HEK293 (cell line): ENCODE data around the gene ZNF17.

ENCODE experiments used
- CTCF ChIA-PET: fragments of 350-600 bp; formaldehyde crosslinking; extraction: SDS; loops from one replicate; lab custom pipeline; 2021; ENCODE audit warnings: antibody characterized with exemption; lab: Yijun Ruan, JAX
- POLR2A ChIA-PET: fragments of 300-600 bp; formaldehyde crosslinking; extraction: SDS; loops from one replicate; lab custom pipeline; 2020; ENCODE audit warnings: antibody characterized with exemption, inconsistent platforms; lab: Yijun Ruan, JAX
- H3K27ac ChIP-seq: fragments of 200-500 bp; sonication (Bioruptor generic); 2 replicates; pipeline ENCODE4 v1.5.1; 2014; ENCODE audit warnings: low read depth, low read length, control low read depth, inconsistent platforms; ENCODE audit errors: extremely low read depth
- H3K36me3 ChIP-seq, 2 experiments: fragments of 200-500 bp in 1 of 2; sonication (Bioruptor generic) in 1 of 2; 1 replicate in 1 of 2; 2 replicates in 1 of 2; pipeline ENCODE4 v1.5.1; 2014 to 2017; ENCODE audit warnings: inconsistent platforms in 2 of 2, low read length in 2 of 2; ENCODE audit not compliant: control insufficient read depth in 2 of 2, insufficient read depth in 1 of 2
- H3K4me1 ChIP-seq: fragments of 200-500 bp; sonication (Bioruptor generic); 2 replicates; pipeline ENCODE4 v1.5.1; 2014; ENCODE audit warnings: mild to moderate bottlenecking, low read length, inconsistent platforms; ENCODE audit not compliant: control insufficient read depth, insufficient read depth
- H3K4me3 ChIP-seq: 2 replicates; pipeline ENCODE4 v1.5.1; 2011; ENCODE audit warnings: low read depth, mild to moderate bottlenecking, control low read depth, low read length, moderate library complexity
- H3K9me3 ChIP-seq: fragments of 200-500 bp; sonication (Bioruptor generic); 2 replicates; pipeline ENCODE4 v1.5.1; 2014; ENCODE audit warnings: low read depth, low read length, inconsistent platforms; ENCODE audit not compliant: control insufficient read depth, insufficient read depth
- BCL11A ChIP-seq: fragments of 450-650 bp; formaldehyde crosslinking; IDR thresholded peaks from 2 replicates; pipeline ENCODE4 v1.5.1; 2016; ENCODE audit warnings: low read depth, missing biosample characterization, missing genetic modification characterization
- KLF1 ChIP-seq: fragments of 450-650 bp; formaldehyde crosslinking; IDR thresholded peaks from 2 replicates; pipeline ENCODE4 v1.5.1; 2016; ENCODE audit warnings: missing biosample characterization, missing genetic modification characterization
- RBAK ChIP-seq: fragments of 450-650 bp; formaldehyde crosslinking; IDR thresholded peaks from 2 replicates; pipeline ENCODE4 v1.5.1; 2016; ENCODE audit warnings: missing biosample characterization, missing genetic modification characterization
- ZFP41 ChIP-seq: fragments of 450-650 bp; formaldehyde crosslinking; IDR thresholded peaks from 2 replicates; pipeline ENCODE4 v1.5.1; 2016; ENCODE audit warnings: missing biosample characterization, missing genetic modification characterization, borderline replicate concordance
- ZNF202 ChIP-seq: fragments of 450-650 bp; formaldehyde crosslinking; IDR thresholded peaks from 2 replicates; pipeline ENCODE4 v1.5.1; 2016; ENCODE audit warnings: missing biosample characterization, missing genetic modification characterization, borderline replicate concordance
- ZNF350 ChIP-seq: fragments of 450-650 bp; formaldehyde crosslinking; IDR thresholded peaks from 2 replicates; pipeline ENCODE4 v1.5.0; 2017; ENCODE audit warnings: missing biosample characterization, mild to moderate bottlenecking, missing genetic modification characterization
- ZNF404 ChIP-seq: fragments of 450-650 bp; formaldehyde crosslinking; IDR thresholded peaks from 2 replicates; pipeline ENCODE4 v1.5.1; 2017; ENCODE audit warnings: missing biosample characterization, missing genetic modification characterization
- ZNF561 ChIP-seq: fragments of 450-650 bp; IDR thresholded peaks from 2 replicates; pipeline ENCODE4 v1.5.1; 2018; ENCODE audit warnings: missing biosample characterization, missing genetic modification characterization, borderline replicate concordance
- ZNF596 ChIP-seq: fragments of 450-650 bp; IDR thresholded peaks from 2 replicates; pipeline ENCODE4 v1.5.0; 2018; ENCODE audit warnings: missing biosample characterization, mild to moderate bottlenecking, missing genetic modification characterization, moderate library complexity
- ZNF670 ChIP-seq: fragments of 450-650 bp; formaldehyde crosslinking; IDR thresholded peaks from 2 replicates; pipeline ENCODE4 v1.5.1; 2016; ENCODE audit warnings: missing biosample characterization, missing genetic modification characterization, low read depth
- ZNF701 ChIP-seq: fragments of 450-650 bp; formaldehyde crosslinking; IDR thresholded peaks from 2 replicates; pipeline ENCODE4 v1.5.1; 2016; ENCODE audit warnings: missing biosample characterization, missing genetic modification characterization
- TF ChIP-seq, protein P1 (sequence below): fragments of 450-650 bp; formaldehyde crosslinking; IDR thresholded peaks from 2 replicates; pipeline ENCODE4 v1.5.1; 2017; ENCODE audit warnings: missing biosample characterization, missing genetic modification characterization
- TF ChIP-seq, protein P2 (sequence below): fragments of 450-650 bp; formaldehyde crosslinking; IDR thresholded peaks from 2 replicates; pipeline ENCODE4 v1.5.1; 2016; ENCODE audit warnings: missing biosample characterization, missing genetic modification characterization
- TF ChIP-seq, protein P3 (sequence below): fragments of 450-650 bp; formaldehyde crosslinking; IDR thresholded peaks from 2 replicates; pipeline ENCODE4 v1.5.1; 2016; ENCODE audit warnings: missing biosample characterization, missing genetic modification characterization
- TF ChIP-seq, protein P4 (sequence below): fragments of 450-650 bp; formaldehyde crosslinking; conservative IDR thresholded peaks from 2 replicates; pipeline ENCODE4 v1.5.1; 2016; ENCODE audit warnings: low read depth, missing biosample characterization, missing genetic modification characterization
- TF ChIP-seq, protein P5 (sequence below): fragments of 450-650 bp; formaldehyde crosslinking; IDR thresholded peaks from 2 replicates; pipeline ENCODE4 v1.5.1; 2016; ENCODE audit warnings: missing biosample characterization, missing genetic modification characterization

Gene ZNF17

DNA sequence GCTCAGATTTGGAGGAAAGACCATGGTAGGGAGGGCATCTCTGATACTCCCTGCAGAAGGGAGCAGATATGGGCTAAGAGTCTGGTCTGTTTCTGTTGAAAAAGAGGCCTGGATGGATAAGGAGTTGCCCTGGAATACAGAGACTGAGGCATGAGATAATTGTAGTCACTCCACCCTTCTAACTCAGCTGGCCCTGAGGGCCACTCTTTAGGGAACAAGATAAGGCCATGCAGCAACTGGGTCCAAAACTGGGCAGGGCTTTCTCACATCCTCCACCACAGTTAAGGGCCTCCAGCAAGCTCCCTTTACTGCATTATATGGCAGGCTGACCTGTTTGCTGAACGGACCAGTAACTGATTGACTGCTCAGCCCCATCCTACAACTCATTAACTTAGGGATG is 25.5 kb downstream of the ZNF17 start (continued):
- TF ChIP-seq ZNF404: no peak

DNA sequence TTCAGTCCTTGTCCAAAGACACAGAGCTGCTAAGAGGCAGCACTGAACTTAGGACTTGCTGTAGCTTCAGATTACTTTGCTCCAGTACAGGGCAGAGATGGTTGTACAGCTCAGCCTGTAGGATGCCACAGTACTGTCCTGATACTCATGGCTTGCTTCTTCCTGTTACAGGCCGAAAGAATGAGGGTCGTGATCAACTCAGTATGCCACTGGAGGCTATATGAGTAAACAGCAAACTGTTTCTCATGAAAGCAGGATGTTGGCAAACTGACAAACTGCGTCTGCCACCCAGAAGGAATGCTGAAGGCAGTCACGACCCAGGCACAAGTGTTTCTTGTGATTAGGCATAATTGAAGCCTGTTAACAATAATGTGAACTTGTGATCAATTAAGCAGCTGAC is 27.0 kb downstream of the ZNF17 start:
- ChIA-PET CTCF (interaction anchor here (0.5 to 0.9 kb wide), 2 partner anchors 28 to 779 kb away, joined by 3 read pairs; no protein-coding TSS in a partner anchor), POLR2A (interaction anchor here (0.5 kb wide), 1 partner anchor 762 kb away, joined by 9 read pairs; no protein-coding TSS in a partner anchor)
- Histone ChIP-seq H3K36me3 (peaks cover 14 to 41% of the 10 kb centered on the region in 2 experiments), H3K27ac (no peak overlapping the region), H3K4me1 (peaks cover 7% of the 10 kb centered on the region), H3K4me3 (no peak overlapping the region), H3K9me3 (no peaks in the 10 kb centered on the region)
- TF ChIP-seq KLF1: no peak
- TF ChIP-seq, protein P1, sequence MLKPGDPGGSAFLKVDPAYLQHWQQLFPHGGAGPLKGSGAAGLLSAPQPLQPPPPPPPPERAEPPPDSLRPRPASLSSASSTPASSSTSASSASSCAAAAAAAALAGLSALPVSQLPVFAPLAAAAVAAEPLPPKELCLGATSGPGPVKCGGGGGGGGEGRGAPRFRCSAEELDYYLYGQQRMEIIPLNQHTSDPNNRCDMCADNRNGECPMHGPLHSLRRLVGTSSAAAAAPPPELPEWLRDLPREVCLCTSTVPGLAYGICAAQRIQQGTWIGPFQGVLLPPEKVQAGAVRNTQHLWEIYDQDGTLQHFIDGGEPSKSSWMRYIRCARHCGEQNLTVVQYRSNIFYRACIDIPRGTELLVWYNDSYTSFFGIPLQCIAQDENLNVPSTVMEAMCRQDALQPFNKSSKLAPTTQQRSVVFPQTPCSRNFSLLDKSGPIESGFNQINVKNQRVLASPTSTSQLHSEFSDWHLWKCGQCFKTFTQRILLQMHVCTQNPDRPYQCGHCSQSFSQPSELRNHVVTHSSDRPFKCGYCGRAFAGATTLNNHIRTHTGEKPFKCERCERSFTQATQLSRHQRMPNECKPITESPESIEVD: no peak
- TF ChIP-seq ZNF596 (tag by site-specific recombination): no peak
- TF ChIP-seq, protein P2, sequence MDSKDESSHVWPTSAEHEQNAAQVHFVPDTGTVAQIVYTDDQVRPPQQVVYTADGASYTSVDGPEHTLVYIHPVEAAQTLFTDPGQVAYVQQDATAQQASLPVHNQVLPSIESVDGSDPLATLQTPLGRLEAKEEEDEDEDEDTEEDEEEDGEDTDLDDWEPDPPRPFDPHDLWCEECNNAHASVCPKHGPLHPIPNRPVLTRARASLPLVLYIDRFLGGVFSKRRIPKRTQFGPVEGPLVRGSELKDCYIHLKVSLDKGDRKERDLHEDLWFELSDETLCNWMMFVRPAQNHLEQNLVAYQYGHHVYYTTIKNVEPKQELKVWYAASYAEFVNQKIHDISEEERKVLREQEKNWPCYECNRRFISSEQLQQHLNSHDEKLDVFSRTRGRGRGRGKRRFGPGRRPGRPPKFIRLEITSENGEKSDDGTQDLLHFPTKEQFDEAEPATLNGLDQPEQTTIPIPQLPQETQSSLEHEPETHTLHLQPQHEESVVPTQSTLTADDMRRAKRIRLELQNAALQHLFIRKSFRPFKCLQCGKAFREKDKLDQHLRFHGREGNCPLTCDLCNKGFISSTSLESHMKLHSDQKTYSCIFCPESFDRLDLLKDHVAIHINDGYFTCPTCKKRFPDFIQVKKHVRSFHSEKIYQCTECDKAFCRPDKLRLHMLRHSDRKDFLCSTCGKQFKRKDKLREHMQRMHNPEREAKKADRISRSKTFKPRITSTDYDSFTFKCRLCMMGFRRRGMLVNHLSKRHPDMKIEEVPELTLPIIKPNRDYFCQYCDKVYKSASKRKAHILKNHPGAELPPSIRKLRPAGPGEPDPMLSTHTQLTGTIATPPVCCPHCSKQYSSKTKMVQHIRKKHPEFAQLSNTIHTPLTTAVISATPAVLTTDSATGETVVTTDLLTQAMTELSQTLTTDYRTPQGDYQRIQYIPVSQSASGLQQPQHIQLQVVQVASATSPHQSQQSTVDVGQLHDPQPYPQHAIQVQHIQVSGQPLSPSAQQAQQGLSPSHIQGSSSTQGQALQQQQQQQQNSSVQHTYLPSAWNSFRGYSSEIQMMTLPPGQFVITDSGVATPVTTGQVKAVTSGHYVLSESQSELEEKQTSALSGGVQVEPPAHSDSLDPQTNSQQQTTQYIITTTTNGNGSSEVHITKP (tag by site-specific recombination): no peak
- TF ChIP-seq BCL11A (tag by site-specific recombination): no peak
- TF ChIP-seq, protein P3, sequence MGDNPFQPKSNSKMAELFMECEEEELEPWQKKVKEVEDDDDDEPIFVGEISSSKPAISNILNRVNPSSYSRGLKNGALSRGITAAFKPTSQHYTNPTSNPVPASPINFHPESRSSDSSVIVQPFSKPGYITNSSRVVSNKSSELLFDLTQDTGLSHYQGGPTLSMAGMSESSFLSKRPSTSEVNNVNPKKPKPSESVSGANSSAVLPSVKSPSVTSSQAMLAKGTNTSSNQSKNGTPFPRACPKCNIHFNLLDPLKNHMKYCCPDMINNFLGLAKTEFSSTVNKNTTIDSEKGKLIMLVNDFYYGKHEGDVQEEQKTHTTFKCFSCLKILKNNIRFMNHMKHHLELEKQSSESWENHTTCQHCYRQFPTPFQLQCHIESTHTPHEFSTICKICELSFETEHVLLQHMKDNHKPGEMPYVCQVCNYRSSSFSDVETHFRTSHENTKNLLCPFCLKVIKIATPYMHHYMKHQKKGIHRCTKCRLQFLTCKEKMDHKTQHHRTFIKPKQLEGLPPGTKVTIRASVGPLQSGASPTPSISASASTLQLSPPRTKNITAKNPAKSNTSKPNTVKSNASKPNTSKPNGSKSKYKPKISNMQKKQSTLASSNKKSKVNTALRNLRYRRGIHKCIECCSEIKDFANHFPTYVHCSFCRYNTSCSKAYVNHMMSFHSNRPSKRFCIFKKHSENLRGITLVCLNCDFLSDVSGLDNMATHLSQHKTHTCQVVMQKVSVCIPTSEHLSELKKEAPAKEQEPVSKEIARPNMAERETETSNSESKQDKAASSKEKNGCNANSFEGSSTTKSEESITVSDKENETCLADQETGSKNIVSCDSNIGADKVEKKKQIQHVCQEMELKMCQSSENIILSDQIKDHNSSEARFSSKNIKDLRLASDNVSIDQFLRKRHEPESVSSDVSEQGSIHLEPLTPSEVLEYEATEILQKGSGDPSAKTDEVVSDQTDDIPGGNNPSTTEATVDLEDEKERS: no peak
- TF ChIP-seq RBAK (tag by site-specific recombination): no peak
- no peak for TF ChIP-seq ZNF701 (tag by site-specific recombination)

DNA sequence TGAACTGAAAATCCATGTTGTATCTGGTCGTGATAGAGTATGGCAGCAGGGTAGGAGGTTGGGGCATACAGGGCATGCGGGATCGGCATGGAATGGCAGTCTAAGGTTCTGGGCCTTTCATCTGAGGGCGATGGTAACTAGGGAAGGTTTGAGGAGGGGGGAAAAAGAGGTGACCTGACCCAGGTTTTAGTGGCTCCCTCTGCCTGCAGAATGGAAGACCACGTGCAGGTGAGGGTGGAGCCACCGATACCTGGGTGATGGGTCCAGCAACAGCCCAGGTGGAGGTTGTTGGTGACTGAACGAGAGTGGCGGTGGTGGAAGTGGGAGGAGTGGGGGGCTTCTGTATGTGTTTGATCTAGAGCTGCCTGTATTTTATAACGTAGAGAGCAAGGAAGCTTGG is 28.0 kb downstream of the ZNF17 start:
- H3K9me3 ChIP-seq: peaks cover 2% of the 10 kb centered on the region
- H3K4me1 ChIP-seq: peaks cover 7% of the 10 kb centered on the region
- no peak overlapping the region for H3K27ac ChIP-seq
- ChIA-PET CTCF (interaction anchor here (0.7 kb wide), 2 partner anchors 32 to 35 kb away, joined by 4 read pairs; no protein-coding TSS in a partner anchor), POLR2A (interaction anchor here (0.6 kb wide), 1 partner anchor 85 kb away, joined by 3 read pairs; no protein-coding TSS in a partner anchor)
- H3K36me3 ChIP-seq: peaks cover 22 to 51% of the 10 kb centered on the region in 2 experiments
- no peak overlapping the region for H3K4me3 ChIP-seq
- no peak for TF ChIP-seq ZNF561 (tag by site-specific recombination)
- TF ChIP-seq ZFP41: no peak
- no peak for TF ChIP-seq BCL11A (tag by site-specific recombination)
- no peak for TF ChIP-seq ZNF670 (tag by site-specific recombination)
- TF ChIP-seq, protein P4, sequence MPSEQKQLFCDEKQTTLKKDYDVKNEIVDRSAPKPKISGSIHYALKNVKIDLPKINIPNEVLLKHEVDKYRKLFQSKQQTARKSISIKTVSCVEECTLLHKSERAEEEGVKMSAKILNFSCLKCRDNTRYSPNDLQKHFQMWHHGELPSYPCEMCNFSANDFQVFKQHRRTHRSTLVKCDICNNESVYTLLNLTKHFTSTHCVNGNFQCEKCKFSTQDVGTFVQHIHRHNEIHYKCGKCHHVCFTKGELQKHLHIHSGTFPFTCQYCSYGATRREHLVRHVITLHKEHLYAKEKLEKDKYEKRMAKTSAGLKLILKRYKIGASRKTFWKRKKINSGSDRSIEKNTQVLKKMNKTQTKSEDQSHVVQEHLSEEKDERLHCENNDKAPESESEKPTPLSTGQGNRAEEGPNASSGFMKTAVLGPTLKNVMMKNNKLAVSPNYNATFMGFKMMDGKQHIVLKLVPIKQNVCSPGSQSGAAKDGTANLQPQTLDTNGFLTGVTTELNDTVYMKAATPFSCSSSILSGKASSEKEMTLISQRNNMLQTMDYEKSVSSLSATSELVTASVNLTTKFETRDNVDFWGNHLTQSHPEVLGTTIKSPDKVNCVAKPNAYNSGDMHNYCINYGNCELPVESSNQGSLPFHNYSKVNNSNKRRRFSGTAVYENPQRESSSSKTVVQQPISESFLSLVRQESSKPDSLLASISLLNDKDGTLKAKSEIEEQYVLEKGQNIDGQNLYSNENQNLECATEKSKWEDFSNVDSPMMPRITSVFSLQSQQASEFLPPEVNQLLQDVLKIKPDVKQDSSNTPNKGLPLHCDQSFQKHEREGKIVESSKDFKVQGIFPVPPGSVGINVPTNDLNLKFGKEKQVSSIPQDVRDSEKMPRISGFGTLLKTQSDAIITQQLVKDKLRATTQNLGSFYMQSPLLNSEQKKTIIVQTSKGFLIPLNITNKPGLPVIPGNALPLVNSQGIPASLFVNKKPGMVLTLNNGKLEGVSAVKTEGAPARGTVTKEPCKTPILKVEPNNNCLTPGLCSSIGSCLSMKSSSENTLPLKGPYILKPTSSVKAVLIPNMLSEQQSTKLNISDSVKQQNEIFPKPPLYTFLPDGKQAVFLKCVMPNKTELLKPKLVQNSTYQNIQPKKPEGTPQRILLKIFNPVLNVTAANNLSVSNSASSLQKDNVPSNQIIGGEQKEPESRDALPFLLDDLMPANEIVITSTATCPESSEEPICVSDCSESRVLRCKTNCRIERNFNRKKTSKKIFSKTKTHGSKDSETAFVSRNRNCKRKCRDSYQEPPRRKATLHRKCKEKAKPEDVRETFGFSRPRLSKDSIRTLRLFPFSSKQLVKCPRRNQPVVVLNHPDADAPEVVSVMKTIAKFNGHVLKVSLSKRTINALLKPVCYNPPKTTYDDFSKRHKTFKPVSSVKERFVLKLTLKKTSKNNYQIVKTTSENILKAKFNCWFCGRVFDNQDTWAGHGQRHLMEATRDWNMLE (tag by site-specific recombination): no peak
- TF ChIP-seq ZNF350 (tag by site-specific recombination): no peak
- no peak for TF ChIP-seq ZNF202 (tag by site-specific recombination)
- TF ChIP-seq, protein P5, sequence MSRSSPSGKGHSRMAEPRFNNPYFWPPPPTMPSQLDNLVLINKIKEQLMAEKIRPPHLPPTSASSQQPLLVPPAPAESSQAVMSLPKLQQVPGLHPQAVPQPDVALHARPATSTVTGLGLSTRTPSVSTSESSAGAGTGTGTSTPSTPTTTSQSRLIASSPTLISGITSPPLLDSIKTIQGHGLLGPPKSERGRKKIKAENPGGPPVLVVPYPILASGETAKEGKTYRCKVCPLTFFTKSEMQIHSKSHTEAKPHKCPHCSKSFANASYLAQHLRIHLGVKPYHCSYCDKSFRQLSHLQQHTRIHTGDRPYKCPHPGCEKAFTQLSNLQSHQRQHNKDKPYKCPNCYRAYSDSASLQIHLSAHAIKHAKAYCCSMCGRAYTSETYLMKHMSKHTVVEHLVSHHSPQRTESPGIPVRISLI (tag by site-specific recombination): no peak
